Measurements from ENCODE around the gene TCEA2. TPM values are rescaled to one million over a fixed set of nuclear protein-coding genes. Genes with fewer than 3 reads are reported as not detected.

TCEA2 gene
- total and polyA plus RNA-seq, 2 of the 13 experiments (the other 11 are each of a cell fraction or from before 2014, with no cell fraction given) = 28.1 to 33.7 TPM

DNA sequence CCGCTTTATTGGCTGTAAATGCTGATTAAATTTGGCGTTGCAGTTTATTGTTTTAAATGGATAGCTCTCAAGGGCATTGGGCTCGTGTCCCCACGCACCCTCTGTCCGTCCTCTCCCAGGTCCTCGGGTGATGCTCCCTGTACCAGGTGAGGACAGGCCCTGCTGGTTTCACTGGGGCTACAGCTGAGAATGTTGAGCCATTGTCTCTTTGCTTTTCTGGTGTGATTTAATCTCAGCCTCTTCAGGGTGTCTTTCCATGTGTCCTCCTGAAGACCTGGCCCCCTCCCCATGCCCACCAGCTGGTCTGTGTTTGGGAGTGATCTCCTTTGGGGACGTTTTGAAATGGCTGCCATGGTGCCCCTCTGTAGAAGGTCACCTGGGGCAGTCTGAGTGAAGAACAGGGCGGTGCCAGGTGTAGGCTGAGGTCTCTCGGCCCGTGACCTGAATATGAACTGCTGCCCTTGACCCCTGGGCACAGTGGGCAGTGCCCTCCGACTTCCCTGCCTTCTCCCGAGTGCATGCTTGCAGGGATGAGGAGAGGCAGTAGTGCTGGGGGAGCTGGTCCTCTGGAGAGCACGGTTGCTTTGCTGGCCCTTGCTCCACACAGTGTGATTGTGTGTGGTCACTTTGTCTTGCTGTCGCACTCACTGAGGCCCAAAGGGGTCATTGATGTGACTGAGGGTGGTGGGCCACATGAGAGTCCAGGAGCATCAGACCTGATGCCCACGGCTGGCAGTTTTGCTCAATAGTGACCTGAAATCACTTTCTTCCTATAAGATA, 39.4 kb upstream of the TCEA2 start (continued):
- TF ChIP-seq FLYWCH1 (CRISPR knock-in tag; IDR thresholded peaks at IDR 0.05) (no peak), RAD51 (IDR thresholded peaks at IDR 0.05; ENCODE audit: borderline replicate concordance) (no peak), KDM1A (CRISPR knock-in tag; IDR thresholded peaks at IDR 0.05) (no peak), ZFP41 (CRISPR knock-in tag; IDR thresholded peaks at IDR 0.05; ENCODE audit: borderline replicate concordance) (0 out of 2 replicates have a peak, but pooled peaks have one; percentile 14), ZNF788 (CRISPR knock-in tag; IDR thresholded peaks at IDR 0.05; ENCODE audit: borderline replicate concordance) (no peak), RAD21 (CRISPR knock-in tag; IDR thresholded peaks at IDR 0.05) (no peak; the same call in 1 of the 2 replicates), KDM5A (IDR thresholded peaks at IDR 0.05; ENCODE audit: borderline replicate concordance, low read length) (no peak), ZNF674 (CRISPR knock-in tag; IDR thresholded peaks at IDR 0.05; ENCODE audit: low read depth) (no peak), KMT2B (CRISPR knock-in tag; IDR thresholded peaks at IDR 0.05) (no peak), ZNF235 (CRISPR knock-in tag; IDR thresholded peaks at IDR 0.05; ENCODE audit: borderline replicate concordance) (no peak), ZNF703 (CRISPR knock-in tag; IDR thresholded peaks at IDR 0.05; ENCODE audit: borderline replicate concordance) (no peak), U2AF1 (optimal IDR thresholded peaks at IDR 0.05; ENCODE audit: low read depth, low read length) (no peak), FOXA3 (CRISPR knock-in tag; IDR thresholded peaks at IDR 0.05) (no peak), ZNF136 (CRISPR knock-in tag; IDR thresholded peaks at IDR 0.05; ENCODE audit: low read depth) (0 out of 2 replicates have a peak, but pooled peaks have one; percentile 5), ZNF556 (CRISPR knock-in tag; IDR thresholded peaks at IDR 0.05; ENCODE audit: borderline replicate concordance) (no peak), ZNF547 (CRISPR knock-in tag; IDR thresholded peaks at IDR 0.05) (no peak)
- TF ChIP-seq, protein P1, sequence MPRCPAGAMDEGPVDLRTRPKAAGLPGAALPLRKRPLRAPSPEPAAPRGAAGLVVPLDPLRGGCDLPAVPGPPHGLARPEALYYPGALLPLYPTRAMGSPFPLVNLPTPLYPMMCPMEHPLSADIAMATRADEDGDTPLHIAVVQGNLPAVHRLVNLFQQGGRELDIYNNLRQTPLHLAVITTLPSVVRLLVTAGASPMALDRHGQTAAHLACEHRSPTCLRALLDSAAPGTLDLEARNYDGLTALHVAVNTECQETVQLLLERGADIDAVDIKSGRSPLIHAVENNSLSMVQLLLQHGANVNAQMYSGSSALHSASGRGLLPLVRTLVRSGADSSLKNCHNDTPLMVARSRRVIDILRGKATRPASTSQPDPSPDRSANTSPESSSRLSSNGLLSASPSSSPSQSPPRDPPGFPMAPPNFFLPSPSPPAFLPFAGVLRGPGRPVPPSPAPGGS (CRISPR knock-in tag; IDR thresholded peaks at IDR 0.05) = no peak
- TF ChIP-seq, protein P2, sequence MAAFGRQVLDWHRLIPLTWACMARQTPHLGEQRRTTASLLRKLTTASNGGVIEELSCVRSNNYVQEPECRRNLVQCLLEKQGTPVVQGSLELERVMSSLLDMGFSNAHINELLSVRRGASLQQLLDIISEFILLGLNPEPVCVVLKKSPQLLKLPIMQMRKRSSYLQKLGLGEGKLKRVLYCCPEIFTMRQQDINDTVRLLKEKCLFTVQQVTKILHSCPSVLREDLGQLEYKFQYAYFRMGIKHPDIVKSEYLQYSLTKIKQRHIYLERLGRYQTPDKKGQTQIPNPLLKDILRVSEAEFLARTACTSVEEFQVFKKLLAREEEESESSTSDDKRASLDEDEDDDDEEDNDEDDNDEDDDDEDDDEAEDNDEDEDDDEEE (CRISPR knock-in tag; IDR thresholded peaks at IDR 0.05) = no peak
- TF ChIP-seq, protein P3, sequence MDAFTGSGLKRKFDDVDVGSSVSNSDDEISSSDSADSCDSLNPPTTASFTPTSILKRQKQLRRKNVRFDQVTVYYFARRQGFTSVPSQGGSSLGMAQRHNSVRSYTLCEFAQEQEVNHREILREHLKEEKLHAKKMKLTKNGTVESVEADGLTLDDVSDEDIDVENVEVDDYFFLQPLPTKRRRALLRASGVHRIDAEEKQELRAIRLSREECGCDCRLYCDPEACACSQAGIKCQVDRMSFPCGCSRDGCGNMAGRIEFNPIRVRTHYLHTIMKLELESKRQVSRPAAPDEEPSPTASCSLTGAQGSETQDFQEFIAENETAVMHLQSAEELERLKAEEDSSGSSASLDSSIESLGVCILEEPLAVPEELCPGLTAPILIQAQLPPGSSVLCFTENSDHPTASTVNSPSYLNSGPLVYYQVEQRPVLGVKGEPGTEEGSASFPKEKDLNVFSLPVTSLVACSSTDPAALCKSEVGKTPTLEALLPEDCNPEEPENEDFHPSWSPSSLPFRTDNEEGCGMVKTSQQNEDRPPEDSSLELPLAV (CRISPR knock-in tag; conservative IDR thresholded peaks at IDR 0.05; ENCODE audit: low read depth) = no peak
- TF ChIP-seq, protein P4, sequence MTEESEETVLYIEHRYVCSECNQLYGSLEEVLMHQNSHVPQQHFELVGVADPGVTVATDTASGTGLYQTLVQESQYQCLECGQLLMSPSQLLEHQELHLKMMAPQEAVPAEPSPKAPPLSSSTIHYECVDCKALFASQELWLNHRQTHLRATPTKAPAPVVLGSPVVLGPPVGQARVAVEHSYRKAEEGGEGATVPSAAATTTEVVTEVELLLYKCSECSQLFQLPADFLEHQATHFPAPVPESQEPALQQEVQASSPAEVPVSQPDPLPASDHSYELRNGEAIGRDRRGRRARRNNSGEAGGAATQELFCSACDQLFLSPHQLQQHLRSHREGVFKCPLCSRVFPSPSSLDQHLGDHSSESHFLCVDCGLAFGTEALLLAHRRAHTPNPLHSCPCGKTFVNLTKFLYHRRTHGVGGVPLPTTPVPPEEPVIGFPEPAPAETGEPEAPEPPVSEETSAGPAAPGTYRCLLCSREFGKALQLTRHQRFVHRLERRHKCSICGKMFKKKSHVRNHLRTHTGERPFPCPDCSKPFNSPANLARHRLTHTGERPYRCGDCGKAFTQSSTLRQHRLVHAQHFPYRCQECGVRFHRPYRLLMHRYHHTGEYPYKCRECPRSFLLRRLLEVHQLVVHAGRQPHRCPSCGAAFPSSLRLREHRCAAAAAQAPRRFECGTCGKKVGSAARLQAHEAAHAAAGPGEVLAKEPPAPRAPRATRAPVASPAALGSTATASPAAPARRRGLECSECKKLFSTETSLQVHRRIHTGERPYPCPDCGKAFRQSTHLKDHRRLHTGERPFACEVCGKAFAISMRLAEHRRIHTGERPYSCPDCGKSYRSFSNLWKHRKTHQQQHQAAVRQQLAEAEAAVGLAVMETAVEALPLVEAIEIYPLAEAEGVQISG (CRISPR knock-in tag; IDR thresholded peaks at IDR 0.05) = no peak; the same call in none of the 2 replicates
- TF ChIP-seq, protein P5, sequence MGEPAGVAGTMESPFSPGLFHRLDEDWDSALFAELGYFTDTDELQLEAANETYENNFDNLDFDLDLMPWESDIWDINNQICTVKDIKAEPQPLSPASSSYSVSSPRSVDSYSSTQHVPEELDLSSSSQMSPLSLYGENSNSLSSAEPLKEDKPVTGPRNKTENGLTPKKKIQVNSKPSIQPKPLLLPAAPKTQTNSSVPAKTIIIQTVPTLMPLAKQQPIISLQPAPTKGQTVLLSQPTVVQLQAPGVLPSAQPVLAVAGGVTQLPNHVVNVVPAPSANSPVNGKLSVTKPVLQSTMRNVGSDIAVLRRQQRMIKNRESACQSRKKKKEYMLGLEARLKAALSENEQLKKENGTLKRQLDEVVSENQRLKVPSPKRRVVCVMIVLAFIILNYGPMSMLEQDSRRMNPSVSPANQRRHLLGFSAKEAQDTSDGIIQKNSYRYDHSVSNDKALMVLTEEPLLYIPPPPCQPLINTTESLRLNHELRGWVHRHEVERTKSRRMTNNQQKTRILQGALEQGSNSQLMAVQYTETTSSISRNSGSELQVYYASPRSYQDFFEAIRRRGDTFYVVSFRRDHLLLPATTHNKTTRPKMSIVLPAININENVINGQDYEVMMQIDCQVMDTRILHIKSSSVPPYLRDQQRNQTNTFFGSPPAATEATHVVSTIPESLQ (CRISPR knock-in tag; conservative IDR thresholded peaks at IDR 0.05) = no peak
